HG03025 (cell line): ENCODE results near the gene MPL.

Experiments
- ATAC-seq: cut with Tn5 transposase; IDR thresholded peaks from one replicate; pipeline ENCODE4 v1.9.1; 2021; ENCODE audit warnings: mild to moderate bottlenecking, moderate library complexity; ENCODE audit not compliant: unreplicated experiment, low FRiP score

MPL gene

DNA sequence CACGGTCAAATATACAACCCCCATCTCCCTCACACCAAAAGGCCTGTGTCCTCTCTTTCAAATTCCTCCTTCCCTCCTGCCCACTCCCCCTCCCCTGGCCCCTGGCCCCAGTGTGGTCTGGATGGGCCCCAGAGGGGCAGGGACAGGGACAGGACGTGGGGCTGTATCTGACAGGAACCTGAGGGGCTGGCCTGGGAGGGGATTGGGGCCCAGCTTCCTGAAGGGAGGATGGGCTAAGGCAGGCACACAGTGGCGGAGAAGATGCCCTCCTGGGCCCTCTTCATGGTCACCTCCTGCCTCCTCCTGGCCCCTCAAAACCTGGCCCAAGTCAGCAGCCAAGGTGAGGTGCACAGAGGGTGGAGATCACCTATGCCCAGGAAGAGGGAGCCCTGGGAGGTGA, at the start of gene MPL:
MPL (plus strand) TSS at position 231 of the 400 bp plus-strand sequence; CDS start at position 262, 31 bp downstream.
- ATAC-seq = no peak

DNA sequence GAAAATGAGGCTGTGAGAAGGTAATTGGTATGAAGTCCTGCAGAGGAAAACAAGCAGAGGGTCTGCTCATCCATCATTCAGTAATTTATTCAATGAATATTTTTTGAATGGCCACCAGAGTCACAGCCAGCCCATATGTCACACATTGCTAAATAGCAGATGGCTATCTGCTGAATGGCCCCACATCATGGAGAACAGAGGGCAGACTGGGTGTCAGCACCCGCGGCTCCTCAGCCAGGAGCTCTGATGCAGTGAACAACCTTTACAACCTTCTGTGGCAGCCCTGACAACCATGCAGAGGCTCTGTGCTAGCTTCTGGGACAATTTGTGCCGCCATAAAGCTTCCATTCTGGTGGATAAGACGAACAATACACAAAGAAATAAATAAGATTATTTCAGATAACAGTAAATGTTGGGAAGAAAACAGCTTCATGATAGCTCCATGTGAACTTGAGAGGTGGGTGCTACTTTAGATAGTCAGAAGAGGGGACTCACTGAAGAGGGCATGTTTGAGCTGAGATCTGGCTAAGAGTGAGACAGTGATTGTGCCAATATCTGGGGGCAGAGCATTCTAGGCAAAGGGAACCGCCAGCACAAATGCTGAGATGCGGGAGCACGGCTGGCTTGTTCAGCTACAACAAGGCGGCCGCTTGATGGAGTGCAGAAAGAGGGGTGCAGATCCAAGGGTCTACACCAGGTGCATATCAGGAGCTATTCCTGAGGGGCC, 49.4 kb upstream of the MPL start:
- no peak for ATAC-seq

DNA sequence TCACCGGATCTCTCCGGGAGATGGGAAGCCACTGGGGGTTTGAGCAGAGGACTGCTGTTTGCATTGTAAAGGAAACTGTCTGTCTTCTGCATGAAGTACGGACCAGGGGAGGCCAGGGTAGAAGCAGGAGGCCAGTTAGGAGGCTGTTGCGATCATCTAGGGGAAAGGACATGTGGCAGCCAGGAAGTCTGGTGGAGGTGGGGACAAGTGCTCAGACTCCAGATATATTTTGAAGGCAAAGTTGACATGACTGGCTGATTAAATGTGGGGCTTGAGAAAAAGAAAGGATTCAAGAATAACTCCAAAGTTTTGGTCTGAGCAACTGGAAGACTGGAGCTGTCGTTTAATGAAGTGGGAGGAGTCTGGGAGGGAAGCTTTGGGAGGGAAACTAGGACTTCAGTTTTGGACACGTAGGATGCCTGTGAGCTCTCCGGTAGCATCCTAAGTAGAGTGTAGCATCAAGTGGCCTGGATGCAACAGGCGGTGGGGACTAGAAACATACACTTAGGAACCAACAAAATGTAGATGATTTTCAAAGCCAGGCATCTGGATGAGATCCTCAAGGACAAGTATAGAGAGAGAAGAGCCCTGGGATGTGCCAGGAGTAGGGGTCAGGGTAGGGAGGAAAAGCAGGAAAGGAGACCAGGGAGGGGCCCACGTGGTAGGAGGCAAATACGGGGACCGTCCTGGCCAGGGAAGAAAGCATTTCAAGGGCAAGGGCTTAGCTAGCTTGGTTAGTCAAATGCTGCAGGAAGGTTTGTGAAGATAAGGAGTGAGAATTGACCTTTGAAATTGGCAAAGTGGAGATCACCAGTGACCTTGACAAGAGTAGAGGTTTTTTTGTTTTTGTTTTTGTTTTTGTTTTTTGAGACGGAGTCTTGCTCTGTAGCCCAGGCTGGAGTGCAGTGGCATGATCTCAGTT, 48.6 kb upstream of the MPL start:
- no peak for ATAC-seq

GRCh38 chr1:43292216-43292615, 45.4 kb upstream of the MPL start:
- ATAC-seq = no peak

- no peak for ATAC-seq
These were observed 44.9 kb upstream of the MPL start for GRCh38 chr1:43292679-43293078.

- ATAC-seq = no peak
These were observed 44.4 kb upstream of the MPL start for GRCh38 chr1:43293176-43293575.

DNA sequence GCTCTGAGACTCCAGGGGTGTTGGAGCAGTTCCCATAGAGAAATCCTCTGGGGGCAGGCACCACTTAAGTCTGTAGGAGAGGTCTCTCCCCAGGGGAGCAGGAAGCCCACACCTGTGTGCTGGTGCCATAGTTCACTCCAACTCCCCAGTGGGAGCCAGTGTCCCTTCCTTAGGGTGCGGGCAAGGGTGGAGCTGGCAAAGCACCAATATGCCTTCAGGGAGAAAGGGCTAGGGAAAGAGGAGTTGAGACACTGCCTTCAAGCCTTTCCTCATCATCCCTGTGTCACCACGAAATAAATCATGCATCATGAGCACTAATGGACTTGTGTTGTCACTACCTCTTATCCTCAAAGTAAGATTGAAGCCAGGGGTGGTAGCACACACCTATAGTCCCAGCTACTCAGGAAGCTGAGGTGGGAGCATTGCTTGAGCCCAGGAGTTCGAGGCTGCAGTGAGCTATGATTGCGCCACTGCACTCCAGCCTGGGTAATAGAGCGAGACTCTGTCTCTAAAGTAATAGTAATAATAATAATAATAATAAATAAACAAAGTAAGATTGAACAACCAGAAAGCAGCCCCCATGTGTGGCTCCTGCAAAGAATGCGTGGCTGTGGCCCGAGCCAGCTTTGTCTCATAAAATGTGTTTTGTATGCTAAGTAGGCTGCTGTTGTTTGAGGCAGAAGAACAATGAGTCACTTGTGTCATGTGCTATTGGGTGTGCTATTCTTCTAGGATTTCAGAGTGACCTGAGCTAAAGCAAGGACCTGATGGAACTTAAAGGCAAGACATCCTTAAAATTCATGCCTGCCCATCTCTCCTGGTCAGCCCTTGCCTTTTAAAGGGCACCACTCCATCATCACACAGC, 43.5 kb upstream of the MPL start:
- ATAC-seq = no peak

DNA sequence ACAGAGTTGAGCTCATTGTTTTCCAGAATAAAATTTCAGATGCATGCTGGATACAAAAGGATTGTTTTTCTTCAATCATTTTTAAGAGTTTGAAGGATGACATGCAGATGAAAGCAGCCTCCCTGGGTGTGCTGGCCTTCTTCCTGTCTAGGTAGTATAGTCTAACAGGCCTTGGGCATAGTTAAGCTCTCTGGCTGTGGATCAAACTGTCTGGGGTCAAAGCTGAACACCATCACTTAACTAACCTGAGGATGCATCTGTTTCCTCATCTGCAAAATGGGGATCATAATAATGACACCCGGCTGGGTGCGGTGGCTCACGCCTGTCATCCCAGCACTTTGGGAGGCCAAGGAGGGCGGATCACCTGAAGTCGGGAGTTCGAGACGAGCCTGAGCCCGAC, 42.9 kb upstream of the MPL start:
- no peak for ATAC-seq

- no peak for ATAC-seq
These were observed 41.4 kb upstream of the MPL start for GRCh38 chr1:43296207-43296606.

DNA sequence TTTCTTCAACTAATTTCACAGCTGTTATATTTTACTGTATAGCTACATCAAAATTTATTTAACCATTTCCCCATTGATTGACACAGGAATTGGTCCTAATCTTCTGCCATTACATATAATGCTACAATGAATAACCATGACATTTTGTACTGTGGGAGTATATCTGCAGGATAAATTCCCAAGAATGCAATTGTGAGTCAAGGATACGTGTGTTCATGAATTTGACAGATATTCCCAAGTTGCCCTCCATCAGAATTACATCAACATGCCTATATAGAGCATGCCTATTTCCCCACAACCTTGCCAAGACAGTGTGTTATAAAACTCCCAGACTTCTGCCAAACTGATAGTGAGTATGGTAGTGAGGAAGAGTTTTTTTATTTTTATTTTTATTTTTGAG, 39.6 kb upstream of the MPL start:
- ATAC-seq = no peak

DNA sequence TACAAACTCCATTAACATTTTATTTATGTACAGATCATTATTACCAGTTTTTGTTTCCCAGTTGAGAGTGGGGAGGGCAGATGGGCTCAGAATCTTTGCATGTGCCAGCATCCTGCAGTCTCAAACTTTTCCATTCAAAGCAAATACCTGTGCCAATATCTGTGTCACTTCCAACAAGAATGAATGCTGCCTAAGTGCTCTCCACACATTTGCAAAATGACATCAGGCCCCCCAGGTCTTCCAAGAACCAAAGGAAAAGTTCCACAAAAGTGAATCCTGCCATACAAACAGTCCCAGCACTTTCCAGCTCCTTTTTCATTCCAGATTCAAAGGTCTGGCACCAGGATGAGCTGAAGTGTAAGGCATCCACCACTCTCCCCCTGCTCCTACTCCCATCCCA, 38.5 kb upstream of the MPL start:
- no peak for ATAC-seq

GRCh38 chr1:43300378-43301094, 37.1 kb upstream of the MPL start, which contains the start of gene TIE1:
TSS of gene TIE1 (plus strand) at chr1:43300982. CDS start at chr1:43301072, 90 bp downstream.
- no peak for ATAC-seq

GRCh38 chr1:43302201-43302600, 35.4 kb upstream of the MPL start:
- ATAC-seq = no peak

DNA sequence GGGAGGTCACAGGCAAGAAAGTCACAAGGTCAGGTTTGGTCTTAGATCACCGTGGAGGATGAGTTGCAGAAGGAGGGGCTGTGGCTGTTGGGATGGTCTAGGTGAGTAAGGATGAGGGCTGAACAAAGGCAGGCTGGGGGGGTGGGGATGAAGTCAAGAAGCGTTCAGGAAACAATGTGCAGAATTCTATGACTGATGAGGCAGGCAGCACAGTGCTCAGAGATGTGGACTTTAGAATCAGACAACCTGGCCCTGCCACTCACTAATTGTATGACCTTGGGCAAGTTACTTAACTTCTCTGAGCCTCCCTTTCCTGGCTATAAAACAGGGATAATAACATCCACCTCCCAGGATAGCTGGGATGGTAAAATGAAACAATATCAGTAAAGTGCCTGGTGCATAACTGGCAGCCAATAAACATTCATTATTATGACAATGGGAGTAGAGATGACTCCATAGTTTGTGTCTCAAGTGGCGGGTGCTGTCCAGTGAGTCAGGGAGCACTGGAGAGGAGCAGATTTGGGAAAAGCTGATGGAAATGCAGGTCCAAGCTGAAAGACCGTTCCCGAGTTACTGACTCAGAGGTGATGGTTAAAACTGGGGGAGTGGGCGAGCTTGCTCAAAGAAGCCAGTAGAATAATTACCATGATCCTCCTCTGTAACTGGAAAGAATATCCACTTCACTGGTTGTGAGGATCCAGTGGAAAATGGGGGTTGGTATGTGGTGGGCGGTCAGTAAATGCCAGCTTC, 34.7 kb upstream of the MPL start:
- ATAC-seq = no peak

GRCh38 chr1:43303471-43304313, 33.9 kb upstream of the MPL start:
- ATAC-seq = no peak

- no peak for ATAC-seq
These were observed 33.3 kb upstream of the MPL start for GRCh38 chr1:43304314-43304681.

DNA sequence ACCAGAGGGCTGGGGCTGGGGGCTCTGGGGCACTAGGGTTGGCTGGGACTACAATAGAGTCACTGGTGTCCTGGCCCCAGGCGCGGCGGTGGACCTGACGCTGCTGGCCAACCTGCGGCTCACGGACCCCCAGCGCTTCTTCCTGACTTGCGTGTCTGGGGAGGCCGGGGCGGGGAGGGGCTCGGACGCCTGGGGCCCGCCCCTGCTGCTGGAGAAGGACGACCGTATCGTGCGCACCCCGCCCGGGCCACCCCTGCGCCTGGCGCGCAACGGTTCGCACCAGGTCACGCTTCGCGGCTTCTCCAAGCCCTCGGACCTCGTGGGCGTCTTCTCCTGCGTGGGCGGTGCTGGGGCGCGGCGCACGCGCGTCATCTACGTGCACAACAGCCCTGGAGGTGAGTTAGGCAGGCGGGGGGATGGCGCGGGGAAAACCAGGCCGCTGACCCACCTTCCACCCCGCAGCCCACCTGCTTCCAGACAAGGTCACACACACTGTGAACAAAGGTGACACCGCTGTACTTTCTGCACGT, 32.8 kb upstream of the MPL start:
- no peak for ATAC-seq

DNA sequence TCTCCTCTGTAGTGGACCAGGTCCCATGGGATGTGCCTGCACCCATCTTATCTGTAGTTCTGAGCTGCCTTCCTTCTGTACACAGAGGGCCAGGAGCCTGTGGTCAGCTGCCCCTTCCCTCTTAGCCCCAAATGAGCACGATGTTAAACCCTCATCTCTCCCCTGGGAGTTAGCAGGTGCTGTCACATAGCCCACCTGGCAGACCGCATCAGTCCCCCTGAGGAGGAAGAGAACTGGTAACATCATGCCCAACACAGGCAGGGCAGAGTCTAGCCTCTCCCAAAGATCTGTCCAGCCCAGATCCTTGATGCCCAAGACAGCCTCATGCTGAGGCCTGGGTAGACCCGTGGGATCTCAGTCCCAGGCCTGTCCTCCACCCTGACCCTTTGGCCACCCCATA, 32.2 kb upstream of the MPL start:
- ATAC-seq = no peak
